HUDEP-2 (cell line): ENCODE results near the gene IGIP.

Source experiments
- DNase-seq, 76 experiments: peaks; one replicate each; lab custom pipeline; 2025; ENCODE audit not compliant: unreplicated experiment in 76 of 76; lab: John Stamatoyannopoulos, UW

The IGIP gene

GRCh38 chr5:140125637-140126036 is at the start of gene IGIP:
Gene IGIP (plus strand): TSS chr5:140125937. CDS start chr5:140128477, 2,540 bp downstream.
- no peak for DNase-seq

GRCh38 chr5:140076142-140076541 is 49.6 kb upstream of the IGIP start:
- no peak for DNase-seq

- DNase-seq = no peak
Measured at GRCh38 chr5:140076788-140077187, 48.9 kb upstream of the IGIP start.

- no peak for DNase-seq
Measured at GRCh38 chr5:140083120-140083519, 42.6 kb upstream of the IGIP start.

GRCh38 chr5:140083650-140084049 is 42.1 kb upstream of the IGIP start:
- DNase-seq = no peak

GRCh38 chr5:140084541-140084940 is 41.2 kb upstream of the IGIP start:
- no peak for DNase-seq

- no peak for DNase-seq
Measured at GRCh38 chr5:140090251-140090650, 35.5 kb upstream of the IGIP start.

- DNase-seq = no peak
Measured at GRCh38 chr5:140093179-140093578, 32.6 kb upstream of the IGIP start.

- DNase-seq = no peak
Measured at GRCh38 chr5:140093866-140094265, 31.9 kb upstream of the IGIP start.

- DNase-seq = no peak
Measured at GRCh38 chr5:140094889-140095288, 30.8 kb upstream of the IGIP start.

GRCh38 chr5:140101179-140101578 is 24.6 kb upstream of the IGIP start:
- no peak for DNase-seq

GRCh38 chr5:140103154-140103553 is 22.6 kb upstream of the IGIP start:
- no peak for DNase-seq

- no peak for DNase-seq
Measured at GRCh38 chr5:140104100-140104499, 21.6 kb upstream of the IGIP start.

GRCh38 chr5:140106101-140106500 is 19.6 kb upstream of the IGIP start:
- DNase-seq = peak in 1 of 76 experiments; percentile 12

GRCh38 chr5:140106805-140107311 is 18.9 kb upstream of the IGIP start:
- DNase-seq = peak in 1 of 76 experiments; percentile 40

- DNase-seq = peak in 74 of 76 experiments; percentile 45 to 91 (median 80)
Measured at GRCh38 chr5:140107312-140108092, 18.2 kb upstream of the IGIP start.

GRCh38 chr5:140108093-140109017 is 17.4 kb upstream of the IGIP start:
- peak in 5 of 76 experiments; percentile 5 to 35 (median 11) for DNase-seq

GRCh38 chr5:140109018-140109758 is 16.5 kb upstream of the IGIP start:
- DNase-seq = no peak

- no peak for DNase-seq
Measured at GRCh38 chr5:140109759-140110645, 15.7 kb upstream of the IGIP start.

GRCh38 chr5:140110646-140110957 is 15.1 kb upstream of the IGIP start:
- no peak for DNase-seq
